Muscle layer of duodenum (tissue), 2 donors: Measurements from ENCODE around the gene MCRIP2.

ENCODE experiments used
- H3K27ac ChIP-seq: one replicate; pipeline ENCODE4 v1.7.0; 2013; ENCODE audit warnings: mild to moderate bottlenecking, low read length
- H3K27me3 ChIP-seq: one replicate; pipeline ENCODE4 v1.7.0; 2013; ENCODE audit warnings: low read depth, mild to moderate bottlenecking, control low read depth, low read length
- H3K36me3 ChIP-seq, 2 donors: one replicate each; pipeline ENCODE4 v1.7.0; 2013; ENCODE audit warnings: low read length in 2 of 2, control low read depth in 1 of 2, mild to moderate bottlenecking in 1 of 2; ENCODE audit not compliant: insufficient read depth in 2 of 2, control insufficient read depth in 1 of 2
- H3K4me1 ChIP-seq, 2 donors: one replicate each; pipeline ENCODE4 v1.7.0; 2013; ENCODE audit warnings: low read length in 2 of 2, mild to moderate bottlenecking in 2 of 2, control low read depth in 1 of 2, moderate library complexity in 1 of 2; ENCODE audit not compliant: insufficient read depth in 2 of 2, control insufficient read depth in 1 of 2
- H3K4me3 ChIP-seq, 2 donors: one replicate each; pipeline ENCODE4 v1.7.0; 2013; ENCODE audit warnings: low read length in 2 of 2, low read depth in 1 of 2, mild to moderate bottlenecking in 1 of 2
- H3K9me3 ChIP-seq, 2 donors: one replicate each; pipeline ENCODE4 v1.7.0; 2013; ENCODE audit warnings: low read length in 2 of 2, control low read depth in 1 of 2, mild to moderate bottlenecking in 1 of 2; ENCODE audit not compliant: control insufficient read depth in 1 of 2
- donor health status: healthy.

The MCRIP2 gene

DNA sequence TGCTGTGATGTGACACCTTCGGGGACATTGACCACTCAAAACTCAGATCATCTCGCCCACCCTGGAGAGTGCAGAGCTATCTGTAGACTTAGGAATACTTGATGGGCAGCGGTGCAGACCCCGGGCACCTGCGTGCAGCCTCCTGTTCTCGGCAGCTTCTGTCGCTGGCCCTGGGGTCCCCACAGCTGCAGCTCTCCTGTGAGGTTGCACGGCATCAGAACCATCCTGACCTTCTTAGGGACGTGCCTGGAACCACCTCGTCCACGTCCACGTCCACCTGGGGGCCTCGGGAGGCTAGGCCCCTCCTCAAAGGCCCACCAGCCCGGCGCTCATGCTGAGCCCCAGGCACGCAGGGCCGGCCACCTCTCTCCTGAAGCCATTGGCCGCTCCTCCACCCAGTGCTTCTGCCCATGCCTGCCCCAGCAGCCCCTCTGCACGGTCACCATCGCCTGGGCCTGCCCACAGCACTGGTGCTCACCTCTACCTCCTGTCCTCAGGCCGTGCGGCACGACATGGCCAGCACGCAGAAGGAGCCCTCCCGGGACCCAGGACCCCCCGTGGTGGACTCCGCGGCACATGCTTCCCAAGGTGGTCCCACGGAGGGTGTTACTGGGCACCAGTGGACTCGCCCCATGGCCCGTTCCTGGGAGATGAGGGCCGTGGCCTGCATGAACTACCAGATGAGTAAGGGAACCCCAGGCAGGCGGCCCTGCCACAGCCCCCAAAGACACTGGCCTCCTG is 13.1 kb upstream of the MCRIP2 start:
- peaks cover 0 to 41% of the 10 kb centered on the region in 2 donors for H3K36me3 ChIP-seq
- no peak overlapping the region for H3K4me3 ChIP-seq

DNA sequence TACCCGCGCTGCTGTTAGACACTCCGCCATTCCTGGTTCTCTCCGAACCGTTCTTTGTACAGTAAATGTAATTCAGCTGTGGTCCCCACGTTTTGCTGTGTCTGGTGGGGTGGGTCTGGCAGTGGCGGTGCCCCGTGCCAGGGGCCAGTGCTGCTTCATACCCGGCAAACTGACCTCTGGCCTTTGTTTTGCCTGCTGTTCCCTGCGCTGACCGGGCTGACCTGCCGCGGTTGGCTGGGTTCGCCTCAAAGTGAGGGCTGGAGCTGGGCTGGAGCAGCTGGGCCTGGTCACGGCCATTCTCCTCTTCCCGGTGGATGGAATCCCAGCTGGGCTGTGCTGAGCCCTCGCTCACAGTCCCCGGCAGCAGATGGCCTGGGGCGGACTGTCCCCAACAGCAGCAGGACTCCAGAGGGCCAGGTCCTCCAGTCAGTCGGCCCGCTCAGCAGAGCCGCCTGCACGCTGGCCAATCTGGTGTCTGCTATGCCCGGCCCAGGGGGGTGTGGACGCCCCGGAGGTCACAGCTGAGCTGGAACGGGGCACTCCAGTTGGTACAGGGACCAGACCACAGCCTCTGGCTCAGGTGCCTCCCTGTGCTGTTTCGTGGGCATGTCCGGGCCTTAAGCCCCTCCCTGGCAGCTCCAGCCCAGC is 12.3 kb upstream of the MCRIP2 start:
- H3K9me3 ChIP-seq: no peaks in the 10 kb centered on the region
- H3K36me3 ChIP-seq: peaks cover 0 to 48% of the 10 kb centered on the region in 2 donors
- no peak overlapping the region for H3K4me3 ChIP-seq
- no peaks in the 10 kb centered on the region for H3K27me3 ChIP-seq
- no peak overlapping the region for H3K27ac ChIP-seq
- H3K4me1 ChIP-seq: peaks cover 0 to 21% of the 10 kb centered on the region in 2 donors

More for the DNA sequence above, 13.1 kb upstream of the MCRIP2 start:
- Histone ChIP-seq H3K27ac (no peak overlapping the region), H3K27me3 (no peaks in the 10 kb centered on the region), H3K9me3 (no peaks in the 10 kb centered on the region), H3K4me1 (peaks cover 0 to 19% of the 10 kb centered on the region in 2 donors)

GRCh38 chr16:629833-630248 is 11.8 kb upstream of the MCRIP2 start:
- Histone ChIP-seq H3K36me3 (peaks cover 0 to 48% of the 10 kb centered on the region in 2 donors), H3K4me1 (peaks cover 0 to 26% of the 10 kb centered on the region in 2 donors), H3K27me3 (no peaks in the 10 kb centered on the region), H3K9me3 (no peaks in the 10 kb centered on the region), H3K27ac (no peak overlapping the region), H3K4me3 (no peak overlapping the region)

DNA sequence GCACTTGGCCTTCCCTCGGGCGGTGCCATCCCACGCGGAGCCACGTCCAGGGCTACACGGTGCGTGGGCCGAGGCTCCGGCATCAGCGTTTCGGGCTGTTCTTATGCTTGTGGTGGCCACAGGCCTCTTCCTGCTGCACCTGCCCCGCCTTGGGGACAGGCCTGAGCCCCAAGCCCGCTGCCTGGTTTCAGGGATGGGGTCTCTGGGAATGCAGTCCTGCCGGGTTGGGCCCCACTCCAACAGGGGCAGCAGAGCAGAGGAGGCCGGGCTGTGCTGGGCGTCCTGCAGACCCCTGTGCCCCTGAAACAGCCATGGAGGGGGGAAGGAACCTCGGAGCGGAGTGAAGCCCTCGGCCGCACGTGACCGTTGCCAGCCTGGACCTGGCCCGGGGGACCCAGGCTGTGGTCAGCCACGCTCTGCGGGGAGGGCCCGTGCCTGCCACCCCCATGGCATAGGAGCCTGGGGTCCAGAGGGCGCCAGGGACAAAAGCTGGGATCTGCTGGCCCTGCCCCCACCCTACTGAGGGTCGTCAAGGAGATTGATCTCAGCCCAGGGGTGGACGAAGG is 11.3 kb upstream of the MCRIP2 start:
- Histone ChIP-seq H3K4me3 (no peak overlapping the region), H3K36me3 (peaks cover 0 to 47% of the 10 kb centered on the region in 2 donors), H3K27ac (no peak overlapping the region), H3K9me3 (no peaks in the 10 kb centered on the region), H3K4me1 (peaks cover 0 to 31% of the 10 kb centered on the region in 2 donors), H3K27me3 (no peaks in the 10 kb centered on the region)

DNA sequence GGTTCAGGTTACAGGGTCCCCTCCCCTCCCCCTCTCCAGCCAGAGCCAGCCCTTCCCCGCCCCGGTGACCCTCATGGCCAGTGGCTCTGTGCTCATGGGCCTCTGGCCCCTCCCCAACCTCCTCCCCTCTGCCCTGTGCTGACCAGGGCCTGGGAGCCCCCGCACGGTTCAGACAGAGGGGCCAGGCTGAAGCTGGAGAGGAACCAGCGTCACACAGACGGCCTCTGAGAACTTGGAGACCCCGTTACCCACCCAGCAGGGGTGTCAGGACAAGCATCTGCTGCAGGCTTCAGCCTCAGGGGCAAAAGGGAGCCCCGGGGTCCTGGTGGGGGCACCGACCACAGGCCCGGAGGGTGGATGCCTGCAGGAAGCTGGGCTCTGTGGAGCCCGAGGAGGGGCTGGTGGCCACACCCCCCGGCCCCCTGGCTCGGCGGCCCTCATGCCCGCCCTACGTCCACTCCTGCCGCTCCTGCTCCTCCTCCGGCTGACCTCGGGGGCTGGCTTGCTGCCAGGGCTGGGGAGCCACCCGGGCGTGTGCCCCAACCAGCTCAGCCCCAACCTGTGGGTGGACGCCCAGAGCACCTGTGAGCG is 10.7 kb upstream of the MCRIP2 start, which contains the start of gene WFIKKN1:
Gene WFIKKN1, plus strand, starts transcription at position 171 of the 591 bp plus-strand sequence. Its CDS starts 269 bp downstream, at position 440.
- peaks cover 0 to 41% of the 10 kb centered on the region in 2 donors for H3K36me3 ChIP-seq
- no peak within 1 kb of the TSS for H3K4me3 ChIP-seq
- H3K27ac ChIP-seq: no peak within 1 kb of the TSS
- H3K4me1 ChIP-seq: peaks cover 0 to 37% of the 10 kb centered on the region in 2 donors
- H3K27me3 ChIP-seq: no peaks in the 10 kb centered on the region
- H3K9me3 ChIP-seq: no peaks in the 10 kb centered on the region

GRCh38 chr16:631808-632358 is 9.7 kb upstream of the MCRIP2 start:
- H3K4me3 ChIP-seq: no peak overlapping the region

DNA sequence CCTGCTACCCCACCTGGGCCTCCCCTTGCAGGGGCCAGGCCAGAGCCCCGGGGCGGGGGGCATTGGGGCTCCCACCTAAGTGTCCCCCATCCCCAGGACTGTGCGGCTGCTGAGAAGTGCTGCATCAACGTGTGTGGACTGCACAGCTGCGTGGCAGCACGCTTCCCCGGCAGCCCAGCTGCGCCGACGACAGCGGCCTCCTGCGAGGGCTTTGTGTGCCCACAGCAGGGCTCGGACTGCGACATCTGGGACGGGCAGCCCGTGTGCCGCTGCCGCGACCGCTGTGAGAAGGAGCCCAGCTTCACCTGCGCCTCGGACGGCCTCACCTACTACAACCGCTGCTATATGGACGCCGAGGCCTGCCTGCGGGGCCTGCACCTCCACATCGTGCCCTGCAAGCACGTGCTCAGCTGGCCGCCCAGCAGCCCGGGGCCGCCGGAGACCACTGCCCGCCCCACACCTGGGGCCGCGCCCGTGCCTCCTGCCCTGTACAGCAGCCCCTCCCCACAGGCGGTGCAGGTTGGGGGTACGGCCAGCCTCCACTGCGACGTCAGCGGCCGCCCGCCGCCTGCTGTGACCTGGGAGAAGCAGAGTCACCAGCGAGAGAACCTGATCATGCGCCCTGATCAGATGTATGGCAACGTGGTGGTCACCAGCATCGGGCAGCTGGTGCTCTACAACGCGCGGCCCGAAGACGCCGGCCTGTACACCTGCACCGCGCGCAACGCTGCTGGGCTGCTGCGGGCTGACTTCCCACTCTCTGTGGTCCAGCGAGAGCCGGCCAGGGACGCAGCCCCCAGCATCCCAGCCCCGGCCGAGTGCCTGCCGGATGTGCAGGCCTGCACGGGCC is 8.9 kb upstream of the MCRIP2 start:
- Histone ChIP-seq H3K36me3 (peaks cover 0 to 27% of the 10 kb centered on the region in 2 donors), H3K4me1 (peaks cover 0 to 43% of the 10 kb centered on the region in 2 donors), H3K9me3 (no peaks in the 10 kb centered on the region), H3K27me3 (no peaks in the 10 kb centered on the region), H3K4me3 (no peak overlapping the region), H3K27ac (no peak overlapping the region)

More at GRCh38 chr16:631808-632358, 9.7 kb upstream of the MCRIP2 start:
- Histone ChIP-seq H3K36me3 (peaks cover 0 to 33% of the 10 kb centered on the region in 2 donors), H3K4me1 (peaks cover 0 to 37% of the 10 kb centered on the region in 2 donors), H3K27me3 (no peaks in the 10 kb centered on the region), H3K27ac (no peak overlapping the region), H3K9me3 (no peaks in the 10 kb centered on the region)

- no peaks in the 10 kb centered on the region for H3K27me3 ChIP-seq
- H3K4me3 ChIP-seq: no peak overlapping the region
- no peak overlapping the region for H3K27ac ChIP-seq
- no peaks in the 10 kb centered on the region for H3K9me3 ChIP-seq
- H3K4me1 ChIP-seq: peaks cover 0 to 48% of the 10 kb centered on the region in 2 donors
- peaks cover 0 to 20% of the 10 kb centered on the region in 2 donors for H3K36me3 ChIP-seq
These were observed 8.1 kb upstream of the MCRIP2 start for GRCh38 chr16:633336-634050.

DNA sequence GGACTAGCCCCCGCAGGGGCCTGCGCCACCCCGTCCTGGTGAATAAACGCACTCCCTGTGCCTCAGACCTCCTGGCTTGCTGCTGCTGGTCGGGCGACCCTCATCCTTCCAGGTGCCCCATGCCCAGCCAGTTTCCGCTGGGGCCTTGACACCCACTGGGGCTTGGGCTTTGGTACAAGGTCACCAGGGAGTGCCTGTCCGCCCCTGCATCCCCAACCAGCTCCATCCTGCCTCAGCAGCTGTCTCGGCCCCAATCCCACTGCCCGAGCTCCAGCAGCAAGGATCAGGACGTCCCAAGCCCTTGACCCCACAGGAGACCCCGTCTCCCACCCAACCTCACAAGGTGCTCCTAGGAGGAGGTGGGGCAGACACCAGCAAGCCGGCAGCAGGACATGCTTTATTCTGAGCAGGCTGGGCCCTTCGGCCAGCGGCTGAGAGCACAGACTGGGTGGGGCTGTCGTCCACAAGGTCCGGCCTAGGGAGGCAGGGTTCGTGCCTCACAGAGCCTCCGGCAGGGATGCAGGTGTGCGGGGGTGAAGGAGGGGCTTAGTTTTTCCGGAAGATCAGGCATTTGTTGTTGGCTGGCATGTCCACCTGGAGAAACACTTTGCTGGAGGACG is 7.5 kb upstream of the MCRIP2 start:
- H3K27ac ChIP-seq: no peak overlapping the region
- peaks cover 0 to 48% of the 10 kb centered on the region in 2 donors for H3K4me1 ChIP-seq
- no peak overlapping the region for H3K4me3 ChIP-seq
- H3K27me3 ChIP-seq: no peaks in the 10 kb centered on the region
- H3K9me3 ChIP-seq: no peaks in the 10 kb centered on the region
- H3K36me3 ChIP-seq: peaks cover 0 to 16% of the 10 kb centered on the region in 2 donors
